ENCODE data around the gene ZNF385B. TPM values are rescaled to one million over a fixed set of nuclear protein-coding genes. Genes with fewer than 3 reads are reported as not detected.
"Not testable (repeated sequence)": the region's sequence is repeated elsewhere in the genome, so short reads cannot be mapped to it uniquely, and the experiment has no call there.

Gene ZNF385B
- total RNA-seq, 1 donor from 2014 or later = 18.4 TPM

DNA sequence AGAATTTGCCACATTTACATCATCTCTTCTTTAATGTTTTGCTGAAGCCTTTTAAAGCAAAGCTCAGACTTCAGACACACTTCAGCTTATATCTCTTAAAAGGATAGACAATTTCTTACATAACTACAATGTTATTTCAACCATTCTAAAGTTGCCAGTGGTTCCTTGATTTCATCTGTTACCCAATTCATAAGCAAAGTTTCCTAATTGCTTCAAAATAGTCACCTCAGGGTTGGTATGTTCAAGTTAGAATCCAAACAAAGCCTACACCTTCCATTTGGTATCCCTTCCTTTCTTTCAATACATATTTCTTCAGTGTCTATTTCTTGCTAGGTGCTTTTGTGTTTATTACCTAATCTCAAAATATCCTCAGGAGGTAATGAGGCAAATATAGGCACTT, 60.6 kb downstream of the ZNF385B start:
- DNase-seq = no peak

DNA sequence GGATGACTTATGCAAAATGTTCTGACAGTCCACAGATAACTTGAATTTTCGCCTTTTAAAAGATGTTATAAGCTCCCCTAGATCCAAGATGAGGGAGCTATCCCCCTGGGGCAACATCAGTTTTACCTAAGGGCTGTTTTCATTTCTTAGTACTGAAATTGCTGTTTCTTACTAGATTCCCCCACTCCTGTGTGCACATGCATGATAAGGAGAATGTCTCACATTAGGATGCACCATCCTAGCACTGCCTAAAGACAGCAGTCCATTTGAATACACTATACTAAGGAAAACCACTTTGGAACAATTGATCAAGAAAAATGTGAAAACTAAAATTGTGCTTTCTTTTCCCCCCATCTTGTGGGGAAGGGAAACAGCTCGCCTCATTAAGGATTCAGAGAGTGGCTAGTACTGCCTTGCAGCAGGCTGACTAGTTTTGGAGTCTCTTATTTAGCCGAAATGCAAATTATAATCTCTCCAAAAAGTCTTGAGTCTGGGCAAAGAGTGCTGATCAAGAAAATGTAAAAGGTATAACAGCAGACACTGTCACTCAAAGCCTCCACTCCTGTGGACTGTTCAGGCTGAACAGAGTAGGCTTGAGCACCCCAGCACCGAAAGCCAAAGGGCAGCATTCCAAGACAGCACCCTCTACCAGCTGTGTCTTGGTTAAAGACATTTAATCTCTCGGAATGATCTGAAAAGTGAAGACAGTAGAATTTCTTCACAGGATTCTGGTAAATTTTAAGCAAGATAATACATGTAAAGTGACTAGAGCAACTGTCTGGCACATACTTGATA, 65.0 kb downstream of the ZNF385B start:
- DNase-seq = no peak

DNA sequence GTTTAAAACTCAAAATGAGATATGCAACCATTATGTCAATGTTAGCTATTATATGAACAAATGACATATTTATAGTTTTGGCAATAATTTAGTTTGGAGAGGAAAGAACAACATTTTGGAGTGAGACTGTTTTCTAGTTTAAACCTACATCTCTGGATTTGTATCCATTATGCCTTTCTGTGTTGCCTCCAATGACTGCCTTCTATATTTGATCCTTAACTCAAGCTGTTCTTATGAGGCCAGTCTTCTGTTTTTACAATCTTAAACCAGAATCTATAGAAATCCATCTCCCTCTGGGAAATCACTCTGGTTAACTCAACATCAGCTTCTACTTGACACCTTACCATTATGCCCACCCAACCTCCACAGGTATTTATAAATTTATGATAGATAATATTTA, 67.5 kb downstream of the ZNF385B start:
- DNase-seq = no peak

DNA sequence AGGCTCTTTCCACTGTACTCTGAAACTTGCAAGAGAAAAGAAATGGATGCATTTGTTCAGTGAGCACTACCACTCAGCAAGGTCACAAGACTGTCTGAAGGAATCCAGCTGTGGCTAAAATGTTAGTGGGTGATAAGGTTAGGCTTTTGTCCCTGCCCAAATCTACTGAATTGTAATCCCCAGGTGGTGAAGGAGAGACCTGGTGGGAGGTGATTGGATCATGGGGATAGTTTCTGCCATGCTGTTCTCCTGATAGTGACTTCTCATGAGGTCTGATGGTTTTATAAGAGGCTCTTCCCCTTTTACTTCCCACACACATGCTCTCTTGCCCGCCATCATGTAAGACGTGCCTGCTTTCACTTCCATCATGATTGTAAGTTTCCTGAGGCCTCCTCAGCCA, 68.2 kb downstream of the ZNF385B start:
- DNase-seq = no peak

DNA sequence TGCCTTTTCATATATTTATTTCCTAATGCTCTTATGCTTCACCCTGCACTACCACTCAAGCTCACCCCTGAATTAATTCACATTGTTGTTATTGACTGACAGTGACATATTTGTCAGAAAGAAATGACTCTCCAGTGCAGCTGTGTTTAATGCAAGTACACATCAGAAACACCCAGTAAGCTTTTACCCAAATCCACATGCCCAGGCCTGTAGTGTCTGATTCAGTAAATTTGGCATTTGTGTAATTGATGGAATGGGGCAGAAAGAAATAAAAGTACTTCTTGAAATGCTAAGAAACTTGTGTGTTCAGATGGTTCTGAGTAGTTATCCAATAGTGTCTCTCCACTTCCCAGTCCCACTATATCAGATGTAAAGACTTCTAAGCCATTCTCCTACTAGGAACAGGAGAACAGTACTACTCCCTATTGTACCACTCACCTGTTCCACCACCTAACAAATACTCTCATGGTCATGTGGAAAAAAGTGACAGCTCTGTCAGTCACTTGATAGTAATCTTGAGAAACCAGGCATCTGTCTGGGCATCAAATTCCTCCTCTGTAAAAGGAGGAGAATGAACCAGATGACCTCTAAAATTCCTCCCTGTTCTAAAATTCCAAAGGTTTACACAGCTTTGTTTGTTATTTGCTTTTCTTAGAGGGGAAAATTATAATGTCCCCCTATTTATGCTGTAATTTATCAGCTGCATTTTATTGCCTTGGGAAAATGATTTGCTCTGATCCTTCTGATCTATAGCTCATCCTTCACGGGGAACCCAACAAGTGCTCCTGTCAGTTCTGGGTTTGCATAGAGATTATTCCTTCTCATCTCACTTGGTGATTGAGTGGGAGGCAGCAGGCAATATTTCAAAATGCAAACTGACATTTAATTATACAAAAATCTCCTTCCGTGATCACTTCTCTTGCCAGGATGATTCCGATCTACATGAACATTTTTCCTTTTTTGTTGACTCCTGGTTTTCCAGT, 70.9 kb downstream of the ZNF385B start:
- DNase-seq = no peak

DNA sequence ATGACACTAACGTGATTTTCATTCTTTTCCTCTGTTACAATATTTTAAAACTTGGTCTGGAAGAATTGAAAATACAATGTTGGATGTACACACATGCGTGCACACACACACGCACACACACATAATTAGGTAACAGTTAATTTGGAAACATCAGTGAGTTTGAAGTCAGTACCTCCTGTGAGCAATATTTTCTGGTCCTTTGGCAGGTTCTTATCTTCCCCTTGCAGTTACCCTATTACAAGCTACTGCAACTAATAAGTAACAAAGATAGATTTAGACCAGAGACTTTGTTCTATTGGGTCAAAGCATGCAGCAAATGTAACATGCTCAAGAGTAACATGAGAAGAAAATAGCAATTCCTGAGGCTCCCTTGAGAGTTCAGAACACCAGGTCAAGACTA, 73.3 kb downstream of the ZNF385B start:
- DNase-seq = no peak

DNA sequence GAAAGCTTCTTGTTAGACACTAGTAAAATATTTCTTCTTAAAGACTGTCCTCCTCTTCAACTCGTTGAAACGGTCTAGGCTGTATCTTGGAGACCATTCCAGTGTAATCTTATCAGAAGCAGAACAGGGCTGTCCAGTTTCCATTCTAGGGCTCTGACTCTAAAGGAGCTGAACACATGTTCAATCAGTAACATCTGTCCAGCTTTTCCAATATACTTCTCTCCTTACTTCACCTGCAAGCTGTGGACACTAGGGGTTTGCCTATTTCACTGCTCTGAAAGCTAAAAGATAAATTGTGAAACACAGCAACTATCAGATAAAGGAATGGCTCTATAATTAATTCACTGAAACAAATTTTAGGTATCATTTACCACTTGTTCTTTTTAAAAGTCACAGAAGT, 73.8 kb downstream of the ZNF385B start:
- DNase-seq = no peak

DNA sequence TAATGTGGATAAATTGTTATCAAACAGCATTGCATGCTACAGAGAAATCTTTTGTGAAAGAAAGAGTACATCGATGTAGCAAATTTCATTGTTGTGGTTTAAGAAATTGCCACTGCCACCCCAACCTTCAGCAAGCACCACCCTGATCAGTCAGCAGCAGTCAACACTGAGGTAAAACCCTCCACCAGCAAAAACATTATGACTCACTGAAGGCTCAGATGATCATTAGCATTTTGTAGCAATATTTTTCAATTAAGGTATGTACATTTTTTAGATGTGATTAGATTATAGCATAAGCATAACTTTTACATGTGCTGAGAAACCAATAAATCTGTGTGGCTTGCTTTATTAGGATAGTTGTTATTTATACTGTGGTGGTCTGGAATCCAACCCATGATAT, 75.5 kb downstream of the ZNF385B start:
- no peak for DNase-seq

DNA sequence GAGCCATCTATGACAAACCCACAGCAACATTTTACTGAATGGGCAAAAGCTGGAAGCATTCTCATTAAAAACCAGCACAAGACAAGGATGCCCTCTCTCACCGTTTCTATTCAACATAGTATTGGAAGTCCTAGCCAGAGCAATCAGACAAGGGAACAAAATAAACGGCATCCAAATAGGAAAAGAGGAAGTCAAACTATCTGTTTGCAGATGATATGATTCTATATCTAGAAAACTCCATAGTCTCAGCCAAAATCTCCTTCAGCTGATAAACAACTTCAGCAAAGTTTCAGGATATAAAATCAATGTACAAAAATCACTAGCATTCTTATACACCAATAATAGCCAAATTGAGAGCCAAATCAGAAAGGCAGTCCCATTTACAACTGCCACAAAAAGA, 79.1 kb downstream of the ZNF385B start:
- DNase-seq = not testable (repeated sequence)

DNA sequence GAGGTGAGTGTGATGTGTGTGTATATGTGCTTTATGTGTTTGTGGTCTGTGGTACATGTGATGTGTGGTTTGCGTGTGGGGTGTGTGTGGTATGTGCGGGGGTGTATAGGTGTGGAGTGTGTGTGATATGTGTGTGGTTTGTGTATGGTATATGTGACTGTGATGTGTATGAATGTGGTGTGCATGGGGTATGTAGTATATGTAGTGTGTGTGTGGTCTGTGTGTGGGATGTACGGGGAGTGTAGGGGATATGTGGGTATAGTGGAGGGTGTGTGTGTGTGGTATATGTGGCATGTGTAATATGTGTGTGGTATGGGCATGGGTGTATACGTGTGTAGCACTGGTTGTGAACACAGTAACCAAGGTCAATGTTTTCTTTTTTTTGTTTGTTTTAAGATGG, 87.4 kb downstream of the ZNF385B start:
- no peak for DNase-seq

DNA sequence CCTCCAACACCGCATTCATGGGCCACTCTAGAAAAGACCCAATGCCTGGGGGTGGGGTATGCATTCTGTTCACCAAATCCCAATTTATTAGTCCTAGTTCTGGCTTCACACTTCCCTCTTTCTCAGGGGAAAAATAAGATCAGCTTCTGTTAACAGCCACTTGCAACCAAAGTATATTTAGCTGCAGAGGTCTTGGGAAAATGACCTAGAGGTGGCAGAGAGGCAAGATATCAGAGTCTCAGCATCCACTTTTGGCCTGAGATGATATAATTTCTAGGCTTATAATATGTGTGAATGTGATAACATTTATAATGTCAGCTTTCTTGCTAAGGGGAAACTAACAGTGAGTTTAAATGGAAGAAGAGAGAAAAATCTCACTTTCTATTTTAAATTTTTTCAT, 89.1 kb downstream of the ZNF385B start:
- no peak for DNase-seq

DNA sequence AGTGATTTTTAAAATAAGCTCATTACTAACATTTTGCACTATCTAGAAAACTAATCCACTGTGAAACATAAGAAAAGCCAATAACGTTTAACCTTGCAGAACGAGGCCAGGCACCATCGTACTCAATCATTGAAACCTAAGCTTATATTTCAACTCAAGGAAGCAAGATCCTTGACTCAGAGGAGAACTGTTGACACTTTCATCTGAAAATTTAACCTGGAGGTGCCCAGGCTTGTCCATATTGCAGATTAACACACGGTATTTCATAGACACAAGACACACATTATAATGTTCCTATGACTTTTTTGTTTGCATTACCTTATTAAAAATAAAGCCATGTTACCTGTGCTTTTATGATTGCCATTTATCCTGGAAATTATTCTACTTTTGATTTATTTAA, 89.6 kb downstream of the ZNF385B start:
- DNase-seq = no peak

DNA sequence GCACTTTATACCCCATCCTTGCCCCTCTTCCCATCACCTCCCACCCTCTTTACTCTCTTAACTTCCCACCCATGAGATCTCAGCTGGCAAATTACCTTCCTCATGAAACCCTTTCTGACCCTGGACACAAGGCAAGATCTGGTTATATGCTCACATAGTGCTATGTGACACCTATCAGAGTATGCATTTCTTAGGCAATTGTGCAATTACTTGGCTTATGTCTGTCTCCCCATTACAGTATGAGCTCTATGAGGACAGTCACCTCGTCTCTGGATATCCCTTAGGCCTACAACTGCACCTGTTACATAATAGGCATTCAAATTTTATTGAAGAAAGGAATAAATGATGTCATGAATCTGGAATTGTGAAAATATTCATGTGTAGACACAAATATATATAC, 91.4 kb downstream of the ZNF385B start:
- no peak for DNase-seq

DNA sequence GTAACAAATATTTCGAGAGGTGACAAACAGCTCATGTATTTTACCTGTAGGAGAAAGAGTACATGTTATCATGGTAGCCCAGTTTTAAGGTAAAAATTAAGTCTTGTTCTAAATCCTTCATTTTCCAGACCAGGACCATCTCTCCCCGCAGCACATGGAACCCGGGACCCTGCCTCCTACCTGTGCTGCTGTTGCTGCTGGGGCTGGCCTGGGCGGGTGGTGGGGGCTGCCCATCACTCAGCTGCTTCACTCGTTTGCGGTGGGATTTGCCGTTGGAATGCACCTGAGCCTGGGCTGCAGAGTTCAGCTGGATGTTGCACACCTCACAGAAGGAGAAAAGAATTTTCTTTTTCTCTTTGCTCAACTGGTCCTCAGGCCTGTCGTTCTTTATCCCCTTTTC, 92.1 kb downstream of the ZNF385B start:
- no peak for DNase-seq

DNA sequence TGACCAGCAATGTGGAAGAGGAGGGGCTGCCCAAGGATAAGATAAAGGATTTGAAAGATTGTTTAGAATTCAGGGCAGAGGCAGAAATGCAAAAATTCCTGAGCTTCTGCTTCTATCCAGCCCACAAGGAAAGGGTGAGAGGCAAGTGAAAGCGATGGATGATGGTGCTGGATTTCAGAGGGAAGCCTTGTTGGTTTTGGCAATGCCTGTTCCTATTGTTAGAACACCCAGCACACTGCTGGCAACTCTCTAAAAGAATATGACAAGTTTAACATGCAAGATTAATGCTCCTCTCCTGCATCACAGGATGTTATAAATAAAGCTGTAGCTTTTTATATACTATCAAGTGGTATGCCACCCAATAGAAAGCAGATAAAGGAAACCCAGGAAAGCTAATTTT, 92.6 kb downstream of the ZNF385B start:
- peak; percentile 11 for DNase-seq

DNA sequence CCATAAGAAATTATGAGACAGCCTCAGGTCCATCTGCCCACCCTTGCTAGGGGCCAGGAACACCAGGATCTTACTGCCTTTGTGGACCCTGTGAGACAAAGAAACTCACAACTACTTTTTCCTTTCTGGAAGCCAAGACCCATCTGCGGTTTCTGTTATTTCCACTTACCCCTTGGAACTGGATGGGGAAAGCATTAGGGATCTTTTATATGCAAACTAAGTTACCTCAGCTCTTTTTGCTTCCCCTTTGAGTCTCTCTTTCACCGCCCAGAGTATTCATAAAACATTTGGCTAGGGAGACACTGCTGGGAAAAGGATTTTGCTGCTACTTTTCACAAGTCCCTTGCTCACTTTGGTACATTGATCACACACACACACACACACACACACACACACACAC, 95.7 kb downstream of the ZNF385B start:
- no peak for DNase-seq

DNA sequence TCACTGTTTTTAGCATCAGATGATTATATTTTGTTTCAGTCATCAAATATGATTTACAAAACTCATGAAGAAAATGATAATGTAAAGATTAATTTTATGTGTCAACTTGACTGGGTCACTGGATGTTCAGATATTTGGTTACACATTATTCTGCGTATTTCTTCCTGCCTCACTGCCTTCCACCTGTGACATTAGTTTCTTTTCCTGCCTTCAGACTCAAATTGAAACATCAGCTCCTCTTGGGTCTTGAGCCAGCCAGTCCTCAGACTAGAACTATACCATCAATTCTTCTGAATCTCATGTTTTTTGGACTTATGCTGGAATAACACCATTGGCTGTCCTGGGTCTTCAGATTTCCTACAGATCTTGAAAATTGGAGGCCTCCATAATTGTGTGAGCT, 96.7 kb downstream of the ZNF385B start:
- DNase-seq = no peak

DNA sequence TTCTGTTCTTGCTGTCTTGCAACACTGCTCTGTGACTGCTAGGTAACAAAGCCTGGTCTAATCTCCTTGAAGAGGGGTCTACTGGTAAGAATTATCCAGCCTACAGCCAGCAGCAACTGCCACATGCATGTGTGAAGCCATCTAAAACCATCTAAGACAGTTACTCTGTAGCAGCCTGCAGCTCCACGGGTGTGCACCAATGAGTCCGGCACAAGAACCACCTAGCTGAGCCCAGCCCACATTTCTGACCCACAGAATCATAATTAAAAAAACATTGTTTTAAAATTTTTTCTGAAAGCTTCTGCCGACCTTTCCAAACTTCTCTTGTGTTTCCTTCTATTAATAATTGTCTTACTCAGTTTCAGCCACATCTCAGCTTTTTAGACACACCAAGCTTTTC, 102.8 kb downstream of the ZNF385B start:
- DNase-seq = no peak

DNA sequence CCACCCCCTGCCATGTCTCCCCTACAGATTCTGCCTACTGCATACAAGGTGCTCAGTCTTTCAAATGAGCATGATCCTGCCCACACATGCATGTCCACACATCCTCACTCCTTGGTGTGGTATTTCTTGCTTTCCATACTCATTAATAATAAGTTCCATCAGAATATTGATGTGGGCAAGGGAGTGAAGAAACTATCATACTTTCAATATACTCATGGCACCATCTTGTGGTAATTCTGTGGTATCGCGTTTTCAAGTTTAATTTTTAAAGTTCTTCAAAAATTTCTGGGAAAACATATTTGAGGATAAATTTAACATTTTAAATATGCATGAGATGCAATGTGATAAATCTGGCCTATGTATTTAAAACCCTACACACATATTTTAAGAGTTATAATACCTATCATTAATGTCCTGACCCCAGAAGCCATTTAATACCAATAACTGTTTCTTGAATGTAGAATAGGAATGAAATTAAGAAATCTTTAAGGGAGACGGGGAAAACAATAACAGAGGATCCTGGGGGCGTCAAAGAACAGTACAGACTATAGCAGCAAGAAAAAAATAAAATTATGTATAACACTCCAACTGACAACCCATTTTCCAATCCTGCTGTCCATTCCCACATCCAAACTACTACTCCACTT, 110.1 kb downstream of the ZNF385B start:
- no peak for DNase-seq

DNA sequence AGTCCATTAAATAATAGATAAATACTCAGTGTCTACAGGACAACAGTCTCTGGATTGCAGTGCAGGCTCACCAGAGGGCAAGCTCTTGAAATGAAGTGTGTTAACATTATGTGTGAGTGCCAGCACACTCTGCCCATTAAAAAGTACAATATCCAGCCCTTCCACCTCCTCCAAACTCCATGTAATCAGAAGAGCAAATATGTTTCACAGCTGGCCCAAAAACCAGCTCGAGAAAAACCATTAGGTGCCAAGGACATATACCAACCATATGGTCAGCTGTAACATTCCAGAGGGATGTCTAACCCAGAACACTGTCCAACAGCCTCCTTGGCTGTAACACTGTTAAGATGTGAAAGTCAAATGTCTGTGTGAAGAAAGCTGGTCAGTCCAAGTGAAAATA, 112.2 kb downstream of the ZNF385B start:
- no peak for DNase-seq

DNA sequence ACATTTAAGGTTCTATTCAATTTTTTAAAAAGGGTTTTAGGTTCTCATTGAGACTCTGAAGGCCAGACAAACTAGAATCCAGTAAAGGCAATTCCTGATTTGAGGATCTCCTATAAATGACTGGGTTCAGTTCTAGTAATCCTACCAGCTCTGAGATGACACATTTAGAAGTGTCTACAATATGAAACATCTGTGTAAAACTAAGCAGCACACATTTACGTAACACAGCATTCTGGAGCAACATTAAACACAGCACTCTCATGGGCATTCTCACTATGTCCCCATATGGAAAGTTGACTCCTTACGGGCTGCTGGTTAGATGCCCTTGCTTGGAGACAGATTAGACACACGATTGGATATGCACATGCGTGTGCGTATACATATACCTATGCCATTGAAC, 114.4 kb downstream of the ZNF385B start:
- DNase-seq = no peak

DNA sequence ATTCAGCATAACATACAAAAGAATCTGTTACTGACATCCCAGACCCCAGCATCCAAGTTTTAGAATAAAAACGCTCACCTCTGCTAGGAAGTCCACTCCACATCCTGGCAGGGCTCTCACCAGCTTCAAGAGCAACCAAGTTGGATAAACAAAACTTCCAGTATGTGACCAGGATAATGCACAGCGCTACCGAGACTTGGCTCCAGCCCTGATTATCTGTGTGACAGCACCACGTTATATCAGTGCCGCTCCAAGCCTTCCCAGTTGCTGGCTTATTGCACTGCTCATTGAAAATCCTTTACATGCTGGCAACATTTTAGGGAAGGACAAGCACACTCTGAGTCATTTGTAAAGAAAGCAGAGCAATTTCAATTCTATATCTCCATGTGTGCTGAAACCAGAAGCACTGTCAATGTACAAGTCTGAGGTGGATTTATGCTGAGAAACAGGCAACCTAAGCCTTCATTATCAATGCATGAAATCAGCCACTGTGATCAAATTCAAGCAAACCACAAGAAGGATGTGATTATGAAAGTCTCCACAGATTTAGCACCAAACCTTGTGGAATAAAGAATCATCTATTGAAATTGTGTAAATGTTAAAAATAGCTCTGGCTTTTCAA, 115.7 kb downstream of the ZNF385B start:
- DNase-seq = peak; percentile 5

DNA sequence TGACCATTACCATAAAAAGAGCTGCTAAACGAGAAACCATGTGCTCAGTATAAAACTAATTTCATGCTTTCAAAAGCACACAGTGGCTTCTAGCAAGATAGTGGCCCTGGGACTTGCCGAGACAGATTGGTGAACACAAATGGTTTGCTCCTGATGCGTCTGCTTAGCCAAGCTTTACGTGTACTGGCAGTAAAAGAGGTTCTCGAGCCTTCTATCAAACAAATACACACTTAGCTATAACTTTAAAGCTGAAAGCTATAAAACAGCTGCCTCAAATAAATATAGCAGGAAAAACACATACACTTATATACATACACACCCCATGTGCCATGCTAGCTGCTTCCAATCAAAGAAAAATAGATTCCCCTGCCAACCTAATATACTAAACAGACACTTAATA, 117.0 kb downstream of the ZNF385B start:
- no peak for DNase-seq

Data from occipital lobe (tissue), 2 donors.